Erythroblast (primary cell): ENCODE data around the gene SRBD1.

Experiments used
- GATA1 ChIP-seq: IDR thresholded peaks from 2 replicates; pipeline ENCODE4 v1.6.1; 2011; ENCODE audit warnings: low read depth, mild to moderate bottlenecking, control low read depth, low read length, moderate library complexity
- POLR2A ChIP-seq: IDR thresholded peaks from 2 replicates; pipeline ENCODE4 v1.6.1; 2011; ENCODE audit warnings: mild to moderate bottlenecking, low read length

- TF ChIP-seq POLR2A (no peak), GATA1 (no peak)
Observed at GRCh38 chr2:45610281-45611019, 617 bp downstream of the SRBD1 start.
